Retina (tissue), 1 donor: ENCODE data around the gene SMIM38.
"Not testable (repeated sequence)": the region's sequence is repeated elsewhere in the genome, so short reads cannot be mapped to it uniquely, and the experiment has no call there.

Experiments
- DNase-seq: peaks from one replicate; pipeline ENCODE4 v3.0.0-alpha.2; 2016

SMIM38 gene

DNA sequence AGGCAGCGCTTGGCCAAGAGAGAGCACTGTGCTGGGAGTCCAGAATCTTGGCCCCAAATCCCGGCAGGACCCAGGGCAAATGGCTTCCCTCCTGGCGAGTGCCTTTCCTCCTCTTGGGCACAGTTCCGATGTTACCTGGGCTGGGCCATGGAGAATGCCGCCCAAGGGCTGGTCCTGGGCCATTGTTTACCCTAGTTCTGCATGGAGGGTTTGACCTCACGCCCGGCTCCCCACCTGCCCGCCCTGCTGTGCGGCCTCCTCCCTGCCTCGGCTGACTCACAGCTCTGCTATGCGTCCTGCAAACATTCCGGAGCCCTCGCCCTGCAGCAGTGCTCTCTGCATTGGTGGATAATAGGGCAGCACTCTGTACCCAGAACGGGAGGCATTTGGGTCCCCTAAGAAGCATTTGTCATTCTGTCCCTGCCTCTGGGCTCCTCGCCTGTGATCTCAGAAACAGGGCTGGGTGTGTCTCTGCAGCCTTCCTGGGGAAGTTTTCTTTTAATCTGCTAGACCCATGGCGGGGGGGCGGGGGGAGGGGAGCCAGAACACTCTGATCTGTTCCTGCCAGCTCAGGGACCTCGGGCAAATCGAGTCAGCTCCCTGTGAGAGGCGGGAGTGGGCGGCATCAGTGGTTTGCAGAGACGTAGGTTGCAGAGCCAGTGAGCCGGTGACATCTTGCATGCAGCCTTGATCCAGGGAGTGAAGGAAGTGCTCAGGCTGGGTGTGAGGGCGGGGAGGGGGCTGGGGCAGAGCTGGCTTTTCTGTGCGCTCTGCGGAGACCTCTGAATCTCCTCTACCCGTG, 32.9 kb upstream of the SMIM38 start:
- DNase-seq: peak; percentile 54

GRCh38 chr11:69123593-69124545, 31.9 kb upstream of the SMIM38 start:
- DNase-seq: no peak

DNA sequence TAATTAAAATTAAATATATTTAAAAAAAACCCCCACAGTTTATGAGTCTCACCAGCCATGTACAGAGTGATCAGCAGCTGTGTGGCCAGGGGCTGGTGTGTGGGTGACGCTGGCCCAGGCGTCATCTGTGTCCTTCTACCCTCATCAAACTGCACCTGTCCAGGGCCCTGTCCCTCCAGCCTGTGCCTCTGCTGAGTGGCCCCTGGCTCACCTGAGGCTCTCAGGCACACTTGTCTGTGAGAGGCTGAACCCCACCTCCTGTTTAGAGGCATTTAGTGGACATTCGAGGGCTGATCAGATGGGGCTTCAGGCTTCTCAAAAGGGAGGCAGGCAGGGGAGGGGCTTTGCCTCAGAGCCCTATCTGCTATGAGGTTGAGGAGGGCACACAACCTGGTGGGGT, 29.9 kb upstream of the SMIM38 start:
- no peak for DNase-seq

DNA sequence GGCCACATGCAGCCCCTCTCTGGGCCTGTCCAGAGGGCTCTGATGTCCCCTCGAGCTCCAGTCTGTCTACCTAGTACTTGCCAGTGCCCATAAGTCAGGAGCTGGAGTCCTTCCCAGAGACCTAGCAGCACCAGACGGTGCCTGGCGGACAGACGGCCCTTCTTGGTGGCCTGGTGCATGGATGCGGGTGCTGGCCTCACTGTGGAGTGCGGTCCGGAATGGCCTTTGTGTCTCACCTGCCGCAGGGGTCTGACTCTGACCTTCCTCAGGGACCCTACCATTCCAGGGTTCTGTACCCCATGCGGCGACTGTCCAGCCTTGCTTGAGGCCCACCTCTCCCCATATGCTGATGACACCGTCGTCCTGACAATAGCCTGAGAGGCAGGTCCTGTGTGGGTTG, 29.4 kb upstream of the SMIM38 start:
- DNase-seq: no peak

GRCh38 chr11:69127081-69127850, 28.5 kb upstream of the SMIM38 start:
- DNase-seq: no peak

DNA sequence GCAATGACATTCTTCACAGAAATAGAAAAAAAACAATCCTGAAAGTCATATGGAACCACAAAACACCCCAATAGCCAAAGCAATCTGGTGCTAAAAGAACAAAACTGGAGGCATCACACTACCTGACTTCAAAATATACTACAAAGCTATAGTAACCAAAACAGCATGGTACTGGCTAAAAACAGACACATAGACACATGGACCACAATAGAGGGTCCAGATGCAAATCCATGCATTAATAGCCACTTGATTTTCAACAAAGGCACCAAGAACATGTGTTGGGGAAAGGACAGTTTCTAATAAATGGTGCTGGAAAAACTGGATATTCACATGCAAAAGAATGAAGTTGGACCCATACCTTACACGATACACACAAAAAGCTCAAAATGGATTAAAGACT, 27.9 kb upstream of the SMIM38 start:
- DNase-seq: no peak

GRCh38 chr11:69129053-69129452, 26.7 kb upstream of the SMIM38 start:
- no peak for DNase-seq

- no peak for DNase-seq
These were observed 26.1 kb upstream of the SMIM38 start for GRCh38 chr11:69129647-69130046.

DNA sequence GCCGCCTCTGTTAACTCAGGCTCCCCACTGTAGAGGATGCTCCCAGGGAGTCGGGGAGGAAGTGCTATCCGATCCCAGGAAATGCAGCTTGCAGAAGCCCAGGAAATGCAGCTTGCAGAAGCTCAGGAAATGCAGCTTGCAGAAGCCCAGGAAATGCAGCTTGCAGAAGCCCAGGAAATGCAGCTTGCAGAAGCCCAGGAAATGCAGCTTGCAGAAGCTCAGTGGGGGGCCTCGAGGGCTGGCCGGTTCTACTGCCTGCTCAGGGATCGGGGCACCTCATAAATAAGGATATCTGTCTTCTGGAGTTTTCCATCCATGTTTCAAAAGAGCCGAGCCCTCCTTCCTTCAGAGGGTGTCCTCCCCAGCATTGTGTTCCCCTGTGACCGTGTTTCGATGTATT, 25.1 kb upstream of the SMIM38 start:
- no peak for DNase-seq

- no peak for DNase-seq
These were observed 24.6 kb upstream of the SMIM38 start for GRCh38 chr11:69131121-69131566.

DNA sequence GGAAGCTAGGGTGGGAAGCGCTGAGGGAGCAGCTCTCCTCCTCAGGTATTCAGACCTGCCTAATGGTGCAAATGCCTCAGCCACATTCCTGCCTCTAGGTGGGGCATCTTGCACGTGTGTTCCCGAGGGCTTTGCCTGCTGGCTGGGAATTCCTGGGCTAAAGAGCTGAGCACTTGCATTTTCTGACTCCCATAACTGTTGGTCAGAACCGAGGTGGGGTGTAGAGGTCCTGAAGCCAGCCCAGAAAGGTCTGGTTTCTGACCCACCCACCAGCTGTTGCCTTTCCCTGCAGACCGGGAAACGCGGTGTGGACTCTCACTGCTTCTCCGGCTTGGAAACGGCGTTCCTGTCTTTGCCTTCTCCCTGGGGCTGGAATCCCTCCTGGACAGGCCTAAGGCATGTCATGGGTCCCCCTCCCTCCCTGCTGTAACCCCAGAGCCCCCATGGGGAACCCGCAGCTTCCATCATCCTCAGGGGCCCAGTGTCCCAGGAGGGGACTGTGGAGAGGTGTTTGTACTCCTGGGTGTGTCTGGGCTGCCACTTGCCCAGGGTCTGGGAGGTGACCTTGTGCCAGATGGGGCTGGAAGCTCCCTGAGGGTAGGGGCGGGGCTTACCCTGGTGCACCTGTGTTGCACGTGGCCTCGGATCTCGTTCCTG, 24.0 kb upstream of the SMIM38 start:
- peak; percentile 75 for DNase-seq

- DNase-seq: no peak
These were observed 23.4 kb upstream of the SMIM38 start for GRCh38 chr11:69132301-69132670.

DNA sequence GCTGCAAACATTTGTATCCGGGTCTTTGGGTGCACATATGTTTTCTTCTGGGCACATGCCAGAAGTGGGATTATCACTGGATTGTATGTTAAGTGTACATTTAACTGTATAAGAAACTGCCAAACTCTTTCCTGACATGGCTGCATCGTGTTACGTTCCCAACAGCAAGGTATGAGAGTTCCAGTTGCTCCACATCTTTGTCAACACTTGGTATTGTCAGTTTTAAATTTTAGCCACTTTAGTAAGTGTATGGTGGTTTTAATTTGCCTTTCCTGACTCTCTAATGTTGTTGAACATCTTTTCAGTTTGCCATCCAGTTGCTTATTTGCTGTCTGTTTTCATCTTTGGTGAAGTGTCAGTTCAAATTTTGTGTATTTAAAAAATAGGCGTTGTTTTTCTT, 22.5 kb upstream of the SMIM38 start:
- DNase-seq: no peak

- not testable (repeated sequence) for DNase-seq
These were observed 21.6 kb upstream of the SMIM38 start for GRCh38 chr11:69134182-69134581.

DNA sequence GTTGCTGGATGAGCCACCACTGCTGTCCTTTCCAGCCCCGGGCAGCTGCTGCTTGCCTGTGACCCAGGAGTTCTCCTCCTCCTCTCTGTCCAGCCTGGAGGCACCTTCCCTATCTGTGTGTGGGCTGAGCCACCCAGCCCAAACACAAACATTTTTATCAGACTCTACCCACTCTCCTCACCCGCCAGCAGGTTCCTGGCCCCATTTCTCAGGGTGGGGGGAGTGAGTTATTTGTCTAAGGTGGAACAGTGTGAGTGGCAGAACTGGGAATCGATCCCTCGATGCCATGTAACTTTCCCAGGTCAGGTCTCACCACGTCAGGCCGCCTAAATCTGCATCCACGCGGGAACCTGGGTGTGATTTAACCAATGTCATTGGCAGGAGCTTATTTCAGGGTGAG, 20.8 kb upstream of the SMIM38 start:
- DNase-seq: no peak

DNA sequence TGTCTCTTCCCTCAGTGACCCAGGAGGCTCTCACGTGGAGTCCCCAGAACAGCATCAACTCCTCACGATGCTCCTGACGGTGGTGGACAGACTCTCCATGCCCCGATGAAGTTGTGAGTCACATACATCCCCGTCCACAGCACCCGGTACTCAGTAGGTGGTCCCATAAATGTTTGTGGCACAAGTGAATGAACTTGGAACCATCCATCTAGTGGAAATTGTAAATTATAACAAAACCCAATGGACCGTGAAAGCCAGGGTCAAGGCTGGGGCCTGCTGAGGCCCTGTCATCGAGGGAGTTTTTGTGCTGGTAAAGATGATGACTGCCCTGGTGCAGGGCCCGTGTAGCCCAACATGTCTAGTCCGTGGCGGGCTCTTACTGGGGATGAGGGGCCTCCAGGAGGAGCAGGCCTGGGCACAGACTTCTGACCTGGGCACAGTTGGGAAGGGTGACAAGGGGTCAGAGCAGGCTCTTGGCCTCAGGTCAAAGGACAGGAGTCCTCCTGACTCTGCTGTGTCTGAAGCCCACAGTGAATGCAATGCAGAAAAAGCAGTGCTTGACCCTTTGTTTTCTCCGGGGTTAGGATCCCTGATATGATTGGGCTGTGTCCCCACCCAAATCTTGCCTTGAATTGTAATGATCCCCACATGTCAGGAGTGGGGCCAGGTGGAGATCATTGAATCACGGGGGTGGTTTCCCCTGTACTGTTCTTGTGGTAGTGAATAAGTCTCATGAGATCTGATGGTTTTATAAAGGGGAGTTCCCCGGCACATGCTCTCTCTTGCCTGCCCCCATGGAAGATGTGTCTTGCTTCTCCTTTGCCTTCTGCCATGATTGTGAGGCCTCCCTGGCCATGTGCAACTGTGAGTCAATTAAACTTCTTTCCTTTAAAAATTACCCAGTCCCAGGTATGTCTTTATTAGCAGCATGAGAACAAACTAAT, 20.0 kb upstream of the SMIM38 start:
- no peak for DNase-seq

- no peak for DNase-seq
These were observed 19.3 kb upstream of the SMIM38 start for GRCh38 chr11:69136471-69136870.

DNA sequence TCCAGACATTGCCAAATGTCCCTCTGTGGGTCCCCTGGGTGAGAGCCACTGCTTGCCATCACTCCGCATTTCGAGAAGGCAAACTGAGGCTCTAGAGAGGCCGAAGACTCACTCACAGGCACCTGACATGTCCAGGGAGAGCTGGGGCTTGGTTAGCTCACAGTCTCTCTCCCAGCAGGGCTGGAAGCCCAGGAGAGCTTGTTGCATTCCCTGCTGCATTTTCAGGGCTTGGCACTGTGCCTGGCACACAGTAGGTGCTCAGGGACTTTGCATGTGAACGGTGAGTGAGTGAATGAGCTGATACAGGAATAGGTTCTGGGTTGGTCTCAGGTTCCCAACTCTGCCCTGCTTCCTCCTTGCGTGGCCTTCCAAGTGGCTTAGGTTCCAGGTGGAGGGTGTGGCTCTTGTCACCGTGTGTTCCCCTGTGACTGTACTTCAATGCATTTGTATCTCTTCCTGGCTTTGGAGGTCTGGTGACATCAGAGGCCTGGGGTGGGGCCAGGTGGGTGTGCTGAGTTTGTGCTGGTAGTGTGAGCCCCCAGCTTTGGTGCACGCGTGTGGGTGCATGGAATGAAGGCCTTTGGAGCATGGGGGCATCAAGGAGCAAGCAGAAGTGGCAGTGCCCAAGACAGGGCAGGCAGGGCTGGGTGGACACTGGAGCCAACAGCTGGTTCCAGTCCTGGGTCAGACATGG, 18.4 kb upstream of the SMIM38 start:
- no peak for DNase-seq

DNA sequence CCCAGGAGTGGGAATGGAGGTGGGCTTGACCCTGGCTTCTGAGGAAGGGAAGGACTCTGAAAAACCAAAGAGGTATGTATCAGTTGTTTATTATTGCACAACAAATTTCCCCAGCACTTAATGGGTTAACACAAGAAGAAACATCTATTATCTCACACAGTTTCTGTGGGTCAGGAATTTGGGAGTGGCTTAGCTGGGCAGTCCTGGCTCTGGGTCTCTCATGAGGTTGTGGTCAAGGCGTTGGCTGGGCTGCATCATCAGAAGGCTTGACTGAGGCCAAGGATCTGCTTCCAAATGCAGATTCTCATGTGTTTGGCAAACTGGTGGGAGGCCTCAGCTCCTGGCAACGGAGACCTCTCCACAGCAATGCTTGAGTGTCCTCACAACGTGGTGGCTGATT, 17.5 kb upstream of the SMIM38 start:
- no peak for DNase-seq

GRCh38 chr11:69140161-69140560, 15.6 kb upstream of the SMIM38 start:
- not testable (repeated sequence) for DNase-seq

- DNase-seq: no peak
These were observed 15.1 kb upstream of the SMIM38 start for GRCh38 chr11:69140635-69141034.
